Right lobe of liver (tissue), 6 donors: ENCODE data around the gene HIF3A. TPM values are rescaled to one million over a fixed set of nuclear protein-coding genes. Genes with fewer than 3 reads are reported as not detected.

Source experiments
- ATAC-seq, 4 donors: fragments of 200-7000 bp; cut with Tn5 transposase; one replicate each; pipeline ENCODE4 v1.9.1; 2020; ENCODE audit warnings: mild to moderate bottlenecking in 4 of 4, moderate library complexity in 4 of 4
- DNase-seq, 3 donors: peaks; one replicate each; pipeline ENCODE4 v3.0.0-alpha.2; 2020
- H3K27ac ChIP-seq, 3 donors: fragments of 200-600 bp; one replicate each; pipeline ENCODE4 v1.8.0; 2022
- H3K27me3 ChIP-seq, 2 donors: fragments of 200-600 bp; one replicate each; pipeline ENCODE4 v1.8.0; 2022
- H3K36me3 ChIP-seq, 4 donors: fragments of 200-600 bp; sonication (generic) in 1 of 4; one replicate each; pipeline versions ENCODE4 v1.5.1 to v1.8.0; 2017 to 2022; ENCODE audit warnings: control low read depth in 1 of 4
- H3K4me1 ChIP-seq, 4 donors: fragments of 200-600 bp; sonication (generic) in 1 of 4; one replicate each; pipeline versions ENCODE4 v1.5.1 to v1.8.0; 2017 to 2022; ENCODE audit warnings: control low read depth in 1 of 4
- H3K4me3 ChIP-seq, 3 donors: fragments of 200-600 bp; one replicate each; pipeline ENCODE4 v1.8.0; 2022
- H3K9me3 ChIP-seq, 4 donors: fragments of 200-600 bp; sonication (generic) in 1 of 4; one replicate each; pipeline versions ENCODE4 v1.5.1 to v1.8.0; 2017 to 2022; ENCODE audit warnings: control low read depth in 1 of 4
- POLR2A ChIP-seq: fragments of 450-650 bp; IDR thresholded peaks from one replicate; pipeline ENCODE4 v1.6.1; 2017; ENCODE audit warnings: antibody characterized with exemption, mild to moderate bottlenecking
- WGBS: methylation state at CpG from one replicate; pipeline ENCODE4 v1.1.6; 2018; ENCODE audit warnings: low coverage, low lambda C conversion rate; ENCODE audit not compliant: insufficient coverage; ENCODE audit errors: missing lambda C conversion rate; 5-methylcytosine and 5-hydroxymethylcytosine counted together
- intact Hi-C, 2 donors: fragments of 100-400 bp; cut with DNase I; formaldehyde crosslinking; loops; one replicate each; pipeline versions ENCODE4 v1.11.2 to v1.14.1; 2022
- total RNA-seq, 6 experiments: library from RNA; depleted of rRNA in 2 of 6; stranded (reverse); fragments of >200 nt in 2 of 6; fragmentation: NEBNext Ultra II Directional in 3 of 6; extraction: Animal tissue kit (Norgen Biotek cat#: 25700) in 3 of 6; gene quantifications; one replicate each; pipeline versions ENCODE4 v1.1.0 to v1.2.4, GENCODE V29; 2016 to 2023
- TF ChIP-seq, protein P1 (sequence below), 4 donors: fragments of 200-600 bp in 3 of 4; fragments of 450-650 bp in 1 of 4; IDR thresholded peaks; one replicate each; pipeline versions ENCODE4 v1.5.1 to v1.8.0; 2016 to 2022; ENCODE audit warnings: antibody characterized with exemption in 4 of 4, mild to moderate bottlenecking in 2 of 4
- donor health status: DM: no; HTN: yes; CAD: no.
- donor health status: DM: no; HTN: no; CAD: no.
- donor health status: DM: no; HTN: no; CAD: no.
- donor health status: DM: no; HTN: yes; CAD: no.
- donor health status: DM: no; HTN: yes; CAD: no.

Gene HIF3A
- total RNA-seq, 6 experiments from 2014 or later, result 0.47 to 9.2 (median 4.5) TPM

DNA sequence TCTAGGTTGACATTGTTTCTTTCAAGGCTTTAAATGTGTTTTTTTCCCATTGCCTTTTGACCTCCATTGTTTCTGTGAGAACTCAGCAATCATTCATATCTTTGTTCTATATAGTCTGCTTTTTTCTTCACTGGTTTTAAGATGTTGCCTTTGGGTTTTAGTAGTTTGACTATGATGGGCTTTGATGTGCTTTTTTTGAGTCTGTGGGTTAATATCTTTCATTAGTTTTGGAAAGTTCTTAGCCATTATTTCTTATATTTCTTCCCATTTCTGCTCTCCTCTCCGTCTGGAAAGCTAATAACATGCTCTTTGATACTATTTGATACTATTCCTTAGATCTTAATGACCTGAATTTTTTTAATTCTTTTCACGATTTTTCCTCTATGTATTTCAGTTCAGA, 83.8 kb downstream of the HIF3A start:
- no peak for DNase-seq
- Histone ChIP-seq H3K9me3 (no peaks in the 10 kb centered on the region), H3K4me1 (peaks cover 0 to 4% (median 0%) of the 10 kb centered on the region in 4 donors), H3K27ac (no peak overlapping the region), H3K27me3 (no peaks in the 10 kb centered on the region), H3K4me3 (no peak overlapping the region), H3K36me3 (peaks cover 4 to 62% (median 16%) of the 10 kb centered on the region in 4 donors)
- intact Hi-C loops, result loop anchor here in 1 of 2 donors (10.0 kb wide), 1 partner anchor 96 kb away; no protein-coding TSS in a partner anchor
- 100% methylated on average over 1 of the region's 2 CpGs for WGBS
- ATAC-seq, result no peak
- TF ChIP-seq, protein P1, sequence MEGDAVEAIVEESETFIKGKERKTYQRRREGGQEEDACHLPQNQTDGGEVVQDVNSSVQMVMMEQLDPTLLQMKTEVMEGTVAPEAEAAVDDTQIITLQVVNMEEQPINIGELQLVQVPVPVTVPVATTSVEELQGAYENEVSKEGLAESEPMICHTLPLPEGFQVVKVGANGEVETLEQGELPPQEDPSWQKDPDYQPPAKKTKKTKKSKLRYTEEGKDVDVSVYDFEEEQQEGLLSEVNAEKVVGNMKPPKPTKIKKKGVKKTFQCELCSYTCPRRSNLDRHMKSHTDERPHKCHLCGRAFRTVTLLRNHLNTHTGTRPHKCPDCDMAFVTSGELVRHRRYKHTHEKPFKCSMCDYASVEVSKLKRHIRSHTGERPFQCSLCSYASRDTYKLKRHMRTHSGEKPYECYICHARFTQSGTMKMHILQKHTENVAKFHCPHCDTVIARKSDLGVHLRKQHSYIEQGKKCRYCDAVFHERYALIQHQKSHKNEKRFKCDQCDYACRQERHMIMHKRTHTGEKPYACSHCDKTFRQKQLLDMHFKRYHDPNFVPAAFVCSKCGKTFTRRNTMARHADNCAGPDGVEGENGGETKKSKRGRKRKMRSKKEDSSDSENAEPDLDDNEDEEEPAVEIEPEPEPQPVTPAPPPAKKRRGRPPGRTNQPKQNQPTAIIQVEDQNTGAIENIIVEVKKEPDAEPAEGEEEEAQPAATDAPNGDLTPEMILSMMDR (IDR thresholded peaks at IDR 0.05), result no peak
- TF ChIP-seq POLR2A, result no peak

DNA sequence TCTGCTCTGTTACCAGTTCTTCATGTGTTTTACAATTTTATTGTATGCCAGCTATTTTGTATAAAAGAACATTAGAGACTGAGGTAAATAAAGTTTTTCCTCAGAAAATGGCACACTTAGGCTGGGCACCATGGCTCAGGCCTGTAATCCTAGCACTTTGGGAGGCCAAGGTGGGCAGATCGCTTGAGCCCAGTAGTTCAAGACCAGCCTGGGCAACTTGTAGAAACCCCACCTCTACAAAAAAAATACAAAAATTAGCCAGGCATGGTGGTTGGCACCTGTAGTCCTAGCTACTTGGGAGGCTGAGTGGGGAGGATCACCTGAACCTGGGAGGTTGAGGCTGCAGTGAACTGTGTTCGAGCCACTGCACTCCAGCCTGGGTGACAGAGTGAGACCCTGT, 84.5 kb downstream of the HIF3A start:
- peaks cover 4 to 57% (median 16%) of the 10 kb centered on the region in 4 donors for H3K36me3 ChIP-seq
- DNase-seq, result peak in 2 of 3 donors; percentile 2 to 16
- WGBS, result 94% methylated on average over 2 of the region's 2 CpGs

DNA sequence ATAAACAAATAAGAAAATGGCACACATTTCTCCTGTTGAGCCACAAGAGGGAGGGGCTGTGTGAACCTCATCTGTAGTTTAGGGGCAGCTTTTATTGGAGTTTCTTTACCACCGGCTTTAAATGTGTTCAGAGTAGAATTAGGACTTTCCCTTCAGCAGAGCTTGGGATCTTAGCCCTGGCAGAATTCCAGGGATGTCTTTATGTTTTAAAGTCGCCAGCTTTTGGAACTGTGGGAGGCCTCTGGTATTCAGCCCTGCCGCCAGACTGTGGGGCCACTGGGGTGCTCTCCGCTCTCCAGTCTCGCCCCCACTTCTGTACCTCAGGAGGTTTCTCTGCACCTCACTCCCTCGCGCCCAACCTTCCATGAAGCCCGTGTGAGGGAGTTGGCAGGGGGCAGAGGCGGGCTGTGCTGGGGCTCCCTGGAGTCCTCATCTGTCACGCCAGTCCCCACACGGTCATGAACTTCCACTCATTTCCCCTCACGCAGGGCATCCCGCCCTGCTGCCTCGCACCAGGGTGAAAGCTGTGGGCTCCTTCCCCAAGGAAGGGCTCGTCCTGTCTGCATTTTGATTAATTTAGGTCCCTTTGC, 85.0 kb downstream of the HIF3A start:
- H3K27me3 ChIP-seq, result no peaks in the 10 kb centered on the region
- peaks cover 0 to 4% (median 0%) of the 10 kb centered on the region in 4 donors for H3K4me1 ChIP-seq
- H3K27ac ChIP-seq, result no peak overlapping the region
- H3K4me3 ChIP-seq, result no peak overlapping the region
- peaks cover 4 to 52% (median 14%) of the 10 kb centered on the region in 4 donors for H3K36me3 ChIP-seq
- intact Hi-C loops, result loop anchor here in 1 of 2 donors (10.0 kb wide), 1 partner anchor 97 kb away; no protein-coding TSS in a partner anchor
- peak in 1 of 4 donors; percentile 12 for ATAC-seq
- no peak for TF ChIP-seq POLR2A
- TF ChIP-seq, protein P1 (IDR thresholded peaks at IDR 0.05), result no peak
- DNase-seq, result peak; percentile 11 to 40 (median 29)
- no peaks in the 10 kb centered on the region for H3K9me3 ChIP-seq
- no CpG with 5 or more reads among the region's 15 CpGs for WGBS

More for the DNA sequence above, 84.5 kb downstream of the HIF3A start:
- no peak for TF ChIP-seq POLR2A
- TF ChIP-seq, protein P1 (IDR thresholded peaks at IDR 0.05), result no peak
- Histone ChIP-seq H3K4me1 (peaks cover 0 to 4% (median 0%) of the 10 kb centered on the region in 4 donors), H3K27ac (no peak overlapping the region), H3K9me3 (no peaks in the 10 kb centered on the region), H3K27me3 (no peaks in the 10 kb centered on the region), H3K4me3 (no peak overlapping the region)
- ATAC-seq, result no peak
- intact Hi-C loops, result loop anchor here in 1 of 2 donors (10.0 kb wide), 1 partner anchor 97 kb away; no protein-coding TSS in a partner anchor

DNA sequence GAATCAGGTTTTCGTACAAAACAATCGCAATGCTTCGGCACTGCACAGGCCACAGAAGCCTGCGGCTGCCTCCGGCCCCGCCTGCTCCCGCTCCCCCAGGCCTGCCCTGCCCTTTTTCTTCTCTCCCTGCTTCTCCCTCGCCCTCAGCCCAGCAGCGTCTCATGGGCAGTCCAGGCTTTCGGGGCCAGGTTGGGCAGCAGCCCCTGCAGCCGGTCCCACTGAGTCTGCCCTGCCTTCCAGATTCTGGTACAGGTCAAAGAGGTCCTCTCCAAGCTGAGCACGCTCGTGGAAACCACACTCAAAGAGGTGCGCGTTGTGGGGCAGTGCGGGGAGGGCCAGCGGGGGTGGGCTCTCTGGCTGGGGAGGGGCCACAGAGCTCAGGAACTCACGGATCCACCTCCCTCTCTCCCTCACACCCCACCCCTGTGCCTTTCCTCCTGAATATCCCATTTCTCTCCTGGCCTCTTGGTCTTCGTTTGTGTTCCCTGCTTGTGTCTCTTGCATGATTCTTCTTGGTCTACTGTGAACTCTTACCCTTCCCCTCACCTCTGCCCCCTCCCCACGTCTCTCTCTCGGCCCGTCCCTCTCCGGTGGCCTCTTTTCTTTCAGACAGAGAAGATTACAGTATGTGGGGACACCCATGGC, 86.5 kb downstream of the HIF3A start:
- DNase-seq (peak; percentile 13 to 40 (median 31)), ATAC-seq (no peak)
- H3K4me3 ChIP-seq, result no peak overlapping the region
- no peaks in the 10 kb centered on the region for H3K27me3 ChIP-seq
- intact Hi-C loops, result loop anchor here in 1 of 2 donors (10.0 kb wide), 1 partner anchor 98 kb away; no protein-coding TSS in a partner anchor
- H3K9me3 ChIP-seq, result no peaks in the 10 kb centered on the region
- peaks cover 4 to 46% (median 14%) of the 10 kb centered on the region in 4 donors for H3K36me3 ChIP-seq
- no peaks in the 10 kb centered on the region for H3K4me1 ChIP-seq
- WGBS, result 93% methylated on average over 14 of the region's 23 CpGs
- no peak overlapping the region for H3K27ac ChIP-seq
- TF ChIP-seq POLR2A, result no peak
- TF ChIP-seq, protein P1 (IDR thresholded peaks at IDR 0.05), result no peak
